ENCODE measurements around the gene OTULINL.
"Not testable (repeated sequence)": the region's sequence is repeated elsewhere in the genome, so short reads cannot be mapped to it uniquely, and the experiment has no call there.

Gene OTULINL

DNA sequence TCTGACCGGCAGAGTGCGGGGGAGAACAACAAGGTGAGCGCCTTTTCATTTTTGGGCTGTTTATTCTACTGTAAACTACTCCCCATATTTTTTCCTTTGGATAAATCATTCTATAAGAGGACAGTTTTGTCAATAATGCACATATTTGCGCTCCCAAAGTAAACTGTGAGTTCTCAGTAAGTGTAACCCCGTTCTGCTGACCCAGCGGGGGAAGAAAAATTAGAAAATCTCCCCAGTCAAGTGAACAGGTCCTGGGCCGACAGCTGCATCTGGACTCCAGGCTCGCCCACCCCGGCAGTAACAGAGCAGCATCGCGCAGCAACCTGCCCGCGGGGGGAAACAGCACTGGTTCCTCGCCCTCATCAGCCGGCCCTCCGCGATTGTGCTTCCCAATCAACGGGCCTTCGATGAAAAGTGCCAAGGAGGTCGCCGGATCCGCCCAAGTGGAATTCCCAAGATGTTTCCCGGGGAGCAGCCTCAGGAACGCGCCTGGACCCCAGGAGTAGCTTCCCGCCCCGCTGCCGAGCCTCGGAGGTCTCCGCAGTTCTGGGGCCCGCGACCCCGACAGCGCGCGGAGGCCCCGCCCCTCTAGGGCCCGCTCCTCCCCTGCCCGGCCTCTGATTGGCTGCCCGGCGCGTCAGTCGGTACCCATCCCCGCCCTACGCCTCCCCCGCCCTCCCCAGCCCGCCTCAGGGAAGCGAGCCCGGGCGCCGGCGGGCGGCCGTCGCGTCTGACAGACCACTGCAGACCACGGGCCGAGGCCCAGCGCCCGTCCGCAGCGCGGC, at the start of gene OTULINL:
Gene OTULINL, plus strand, starts transcription at position 687 of the 785 bp plus-strand sequence. CDS start 103 bp downstream, outside the sequence.
- DNase-seq (ENCODE audit: low spot score): peak; percentile 98

DNA sequence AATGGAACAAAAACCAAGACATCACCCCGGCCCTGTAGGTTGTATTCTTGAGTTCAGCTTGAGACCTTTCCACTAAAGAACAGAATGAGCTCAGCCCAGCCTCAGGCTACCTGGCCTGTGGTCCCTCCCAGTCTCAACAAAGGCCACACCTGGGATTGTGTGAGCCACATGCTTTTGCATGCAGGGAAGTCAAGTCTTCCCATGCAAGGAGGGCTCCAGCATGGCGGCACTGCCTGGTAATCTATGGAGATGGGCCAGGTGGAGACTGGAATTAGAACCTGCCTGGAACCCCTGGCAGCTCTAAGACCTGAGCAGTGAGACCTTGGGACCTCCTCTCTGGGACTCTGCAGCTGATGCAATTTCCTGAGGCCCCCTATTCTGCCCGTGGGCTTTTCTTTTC, 49.4 kb upstream of the OTULINL start:
- DNase-seq (ENCODE audit: low spot score): no peak

DNA sequence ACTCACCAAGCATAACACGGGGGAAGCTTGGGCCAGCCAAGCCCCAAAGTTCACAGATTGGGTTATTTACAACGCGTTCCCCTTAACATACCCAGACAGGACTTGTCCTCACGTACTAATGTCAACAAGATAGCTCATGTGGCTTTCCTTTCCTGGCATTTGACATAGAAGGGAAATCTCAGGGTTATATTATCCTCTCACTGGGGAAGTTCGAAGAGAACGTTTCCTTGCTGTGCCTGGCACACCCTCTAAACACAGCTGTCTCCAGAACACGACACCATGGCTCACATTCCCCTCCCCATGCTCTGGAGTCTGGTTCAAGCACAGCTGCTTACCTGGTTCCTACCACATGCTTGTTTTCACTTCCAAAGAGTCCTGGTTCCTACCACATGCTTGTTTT, 46.8 kb upstream of the OTULINL start:
- peak; percentile 23 for DNase-seq (ENCODE audit: low spot score)

- no peak for DNase-seq (ENCODE audit: low spot score)
Observed at GRCh38 chr5:14545308-14545707, 36.3 kb upstream of the OTULINL start.

DNA sequence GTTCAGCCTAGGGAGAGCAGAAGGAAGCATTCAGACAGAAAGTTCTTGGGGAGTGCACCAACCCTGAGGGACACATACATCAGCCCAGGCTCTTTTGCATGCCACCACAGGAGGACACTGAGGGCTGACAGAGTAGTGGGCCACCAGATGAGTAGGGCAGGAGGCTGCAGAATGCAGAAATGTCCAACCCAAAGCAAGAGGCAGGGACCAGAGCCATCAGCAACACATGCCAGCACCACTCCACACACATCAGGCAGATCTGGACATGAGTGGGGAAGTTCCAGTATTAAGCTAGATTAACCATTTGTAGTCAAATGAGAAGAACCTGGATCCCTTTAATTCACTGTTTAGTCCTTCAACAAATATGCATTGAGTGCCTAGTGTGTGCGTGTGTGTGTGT, 35.7 kb upstream of the OTULINL start:
- DNase-seq (ENCODE audit: low spot score): no peak

GRCh38 chr5:14547666-14548065, 33.9 kb upstream of the OTULINL start:
- no peak for DNase-seq (ENCODE audit: low spot score)

GRCh38 chr5:14551211-14551610, 30.4 kb upstream of the OTULINL start:
- no peak for DNase-seq (ENCODE audit: low spot score)

- no peak for DNase-seq (ENCODE audit: low spot score)
Observed at GRCh38 chr5:14552017-14552416, 29.6 kb upstream of the OTULINL start.

DNA sequence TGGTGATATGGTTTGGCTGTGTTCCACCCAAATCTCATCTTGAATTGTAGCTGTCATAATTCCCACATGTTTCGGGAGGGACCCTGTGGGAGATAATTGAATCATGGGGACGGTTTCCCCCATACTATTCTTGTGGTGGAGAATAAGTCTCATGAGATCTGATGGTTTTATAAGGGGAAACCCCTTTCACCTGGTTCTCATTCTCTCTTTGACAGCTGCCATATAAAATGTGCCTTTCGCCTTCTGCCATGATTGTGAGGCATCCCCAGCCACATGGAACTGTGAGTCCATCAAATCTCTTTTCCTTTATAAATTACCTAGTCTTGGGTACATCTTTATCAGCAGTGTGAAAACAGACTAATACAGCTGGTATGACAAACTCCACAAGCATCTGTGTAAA, 27.3 kb upstream of the OTULINL start:
- not testable (repeated sequence) for DNase-seq (ENCODE audit: low spot score)

DNA sequence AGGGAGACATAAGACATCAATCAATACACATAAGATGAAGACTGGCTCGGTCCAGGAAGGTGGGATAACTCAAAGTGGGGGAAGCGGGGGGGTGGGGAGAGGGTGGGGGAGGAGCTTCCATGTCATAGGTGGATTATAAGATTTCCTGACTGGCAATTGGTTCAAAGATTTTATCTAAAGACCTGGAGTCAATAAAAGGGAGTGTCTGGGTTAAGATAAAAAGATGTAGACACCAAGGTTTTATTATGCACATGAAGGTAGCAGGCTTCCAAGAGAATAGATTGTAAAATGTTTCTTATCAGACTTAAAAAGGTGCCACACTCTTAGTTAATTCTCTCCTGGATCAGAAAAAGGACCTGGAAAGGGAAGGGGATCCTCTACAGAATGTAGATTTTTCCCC, 25.6 kb upstream of the OTULINL start:
- no peak for DNase-seq (ENCODE audit: low spot score)

DNA sequence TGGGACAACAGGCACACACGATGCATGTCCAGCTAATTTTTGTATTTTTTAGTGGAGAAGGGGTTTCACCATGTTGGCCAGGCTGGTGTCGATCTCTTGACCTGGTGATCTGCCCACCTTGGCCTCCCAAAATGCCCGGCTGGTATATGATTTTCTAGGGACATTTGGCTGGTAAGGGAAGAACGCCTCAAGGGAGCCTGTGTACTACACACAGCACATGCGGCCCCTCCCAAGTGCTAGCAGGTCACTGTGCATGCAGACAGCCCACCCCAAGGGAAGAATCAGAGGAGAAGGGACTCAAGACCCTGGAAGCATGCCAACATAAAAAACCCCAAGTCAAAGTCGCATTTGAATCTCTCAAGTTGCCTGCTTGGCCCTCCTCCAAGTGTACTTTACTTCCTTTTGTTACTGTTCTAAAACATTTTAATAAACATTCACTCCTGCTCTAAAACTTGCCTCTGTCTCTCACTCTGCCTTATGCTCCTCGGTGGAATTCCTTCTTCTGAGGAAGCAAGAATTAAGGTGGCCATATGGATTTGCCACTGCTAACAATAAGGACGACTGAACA, 24.3 kb upstream of the OTULINL start:
- no peak for DNase-seq (ENCODE audit: low spot score)

GRCh38 chr5:14557791-14558415, 23.7 kb upstream of the OTULINL start:
- no peak for DNase-seq (ENCODE audit: low spot score)

DNA sequence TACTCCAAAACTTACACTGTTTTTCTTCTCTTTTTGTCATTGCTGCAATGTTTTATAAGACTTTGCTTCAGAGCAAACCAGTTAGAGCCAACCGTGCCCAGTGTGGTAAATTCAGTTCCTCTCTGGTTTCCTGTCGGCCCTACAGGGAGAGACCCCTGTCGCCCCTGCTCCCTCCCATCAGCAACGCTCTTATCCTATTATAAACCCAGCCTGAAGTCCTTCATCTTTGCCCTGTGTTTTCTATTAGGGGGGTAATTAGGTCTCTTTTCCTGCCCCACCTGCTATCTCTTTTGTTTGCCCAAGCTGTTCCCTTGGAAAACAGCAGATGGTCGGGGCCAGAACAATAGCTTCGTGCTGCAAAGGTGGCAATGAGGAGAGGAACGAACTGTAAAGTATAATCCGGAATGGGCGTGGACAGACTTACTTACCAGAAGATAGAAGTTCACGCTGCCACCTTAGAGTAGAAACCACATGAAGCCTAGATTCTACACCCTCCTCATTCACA, 21.4 kb upstream of the OTULINL start:
- DNase-seq (ENCODE audit: low spot score): no peak

GRCh38 chr5:14561741-14562140, 19.9 kb upstream of the OTULINL start:
- DNase-seq (ENCODE audit: low spot score): no peak

- no peak for DNase-seq (ENCODE audit: low spot score)
Observed at GRCh38 chr5:14568333-14568732, 13.3 kb upstream of the OTULINL start.

GRCh38 chr5:14569948-14570691, 11.5 kb upstream of the OTULINL start:
- DNase-seq (ENCODE audit: low spot score): no peak

GRCh38 chr5:14571901-14572300, 9.7 kb upstream of the OTULINL start:
- DNase-seq (ENCODE audit: low spot score): no peak

DNA sequence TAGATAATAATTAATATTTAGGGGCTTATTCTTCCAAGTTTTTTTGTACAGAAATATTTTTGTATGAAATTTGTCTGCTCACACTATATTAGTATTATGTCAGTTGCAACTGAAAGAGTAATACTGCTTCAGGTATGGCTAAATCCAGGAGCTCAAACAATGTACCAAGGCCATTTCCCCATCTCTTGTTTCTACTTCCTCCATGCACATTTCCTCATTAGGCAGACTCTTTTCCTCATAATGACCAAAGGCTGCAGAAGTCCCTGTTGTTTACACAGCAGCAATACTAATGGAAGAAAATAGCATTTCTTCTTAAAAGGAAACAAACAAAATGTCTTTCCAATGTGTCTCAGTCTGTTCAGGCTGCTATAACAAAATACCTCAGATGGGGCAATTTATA, 9.2 kb upstream of the OTULINL start:
- DNase-seq (ENCODE audit: low spot score): no peak

DNA sequence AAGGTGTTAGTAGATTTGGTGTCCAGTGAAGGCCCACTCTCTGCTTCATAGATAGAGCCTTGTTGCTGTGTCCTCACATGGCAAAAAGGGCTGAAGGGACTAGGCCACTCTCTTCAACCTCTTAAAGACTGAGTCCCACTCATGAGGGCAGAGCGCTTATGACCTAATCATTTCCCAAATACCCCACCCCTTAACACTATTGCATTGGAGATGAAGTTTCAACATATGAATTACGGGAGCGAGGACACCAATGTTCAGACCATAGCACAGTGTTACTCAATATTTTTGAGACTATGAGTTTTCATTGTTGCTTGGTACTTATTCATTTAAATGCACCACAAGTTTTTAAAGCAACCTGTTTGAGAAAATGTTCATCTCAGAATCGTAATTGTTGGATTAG, 8.8 kb upstream of the OTULINL start:
- DNase-seq (ENCODE audit: low spot score): no peak

DNA sequence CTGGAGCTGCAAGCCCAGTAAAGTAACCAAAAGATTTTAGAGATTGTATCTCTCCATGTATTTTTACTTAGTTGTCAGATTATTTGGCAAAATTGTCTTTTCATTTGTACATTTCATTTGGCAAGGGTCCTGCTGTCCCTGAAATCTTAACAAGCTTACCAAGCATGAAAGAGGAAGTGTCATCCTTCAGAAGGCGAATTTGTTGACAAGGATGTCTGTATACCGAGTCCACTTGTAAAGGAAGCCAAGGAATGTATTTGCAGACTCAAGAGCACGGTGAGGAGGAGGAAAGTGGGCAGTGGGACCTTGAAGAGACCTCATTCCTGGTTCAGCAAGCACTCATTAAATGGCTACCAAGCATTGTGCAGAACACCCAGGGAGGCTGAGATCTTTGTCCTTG, 7.5 kb upstream of the OTULINL start:
- no peak for DNase-seq (ENCODE audit: low spot score)

DNA sequence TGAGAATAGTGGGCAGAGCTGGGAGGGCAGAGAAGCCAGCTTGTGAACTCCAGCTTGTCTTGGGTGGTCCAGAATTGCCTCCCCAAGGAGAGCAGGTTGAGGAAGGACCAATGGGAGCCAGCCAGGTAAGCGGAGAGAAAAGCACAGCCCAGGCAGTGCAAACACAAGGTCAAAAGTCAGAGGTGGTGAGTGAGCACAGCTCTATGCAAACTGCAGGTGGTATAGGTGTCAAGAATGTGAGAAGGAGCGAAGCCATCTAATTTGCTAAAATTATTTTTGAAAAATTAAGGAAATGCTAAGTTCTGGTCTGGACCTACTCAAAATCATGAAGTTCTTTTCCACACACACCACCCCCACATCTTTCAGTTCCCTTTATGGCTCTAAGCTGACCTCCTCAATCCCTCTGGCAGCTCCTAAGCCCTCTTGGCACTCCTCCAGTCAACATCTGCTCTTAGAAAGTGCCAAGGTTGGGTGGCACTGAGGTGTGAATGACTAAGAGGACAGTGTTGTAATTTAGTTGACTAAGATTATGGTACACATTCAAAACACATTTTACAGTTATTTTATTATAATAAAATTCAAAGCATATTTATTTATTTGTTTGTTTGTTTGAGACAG, 6.6 kb upstream of the OTULINL start:
- no peak for DNase-seq (ENCODE audit: low spot score)

DNA sequence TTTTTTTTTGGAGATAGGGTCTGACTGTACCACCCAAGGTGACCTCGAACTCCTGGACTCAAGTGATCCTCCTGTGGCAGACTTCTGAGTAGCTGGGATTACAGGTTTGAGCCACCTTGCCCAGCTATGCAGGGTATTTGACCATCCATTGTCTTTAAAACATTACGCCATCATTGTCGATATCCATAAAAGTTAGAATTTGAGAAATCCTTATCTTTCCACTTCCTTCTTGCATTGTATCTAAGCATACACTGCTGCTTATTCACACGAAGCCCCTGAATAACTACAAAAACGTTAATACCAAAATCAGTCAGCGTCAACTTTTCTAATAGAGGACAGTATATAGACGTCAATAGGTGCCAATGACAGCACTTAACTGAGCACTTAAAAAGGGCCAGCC, 5.4 kb upstream of the OTULINL start:
- DNase-seq (ENCODE audit: low spot score): no peak
